Stimulated activated CD8-positive, alpha-beta memory T cell treated with anti-CD3 and anti-CD28 coated beads, Interleukin-4, amount 100 ng/mL, for 24 hours (primary cell): Measurements from ENCODE around the gene TXNIP.
A peak's percentile ranks its signal among the peaks of the same experiment; 100 is the strongest.
"Not testable (repeated sequence)": the region's sequence is repeated elsewhere in the genome, so short reads cannot be mapped to it uniquely, and the experiment has no call there.

Source experiments
- DNase-seq: peaks from one replicate; pipeline ENCODE4 v3.0.0-alpha.2; 2020; ENCODE audit warnings: low read depth

Gene TXNIP

GRCh38 chr1:145996433-145997015 is at the start of gene TXNIP:
TXNIP (minus strand) TSS chr1:145996579; CDS start chr1:145996266, 313 bp downstream.
- peak; percentile 94 for DNase-seq

- no peak for DNase-seq
Observed at GRCh38 chr1:146039844-146040194, 43.4 kb upstream of the TXNIP start.

GRCh38 chr1:146036965-146037646 is 40.7 kb upstream of the TXNIP start:
- peak; percentile 68 for DNase-seq

GRCh38 chr1:146036241-146036964 is 40.0 kb upstream of the TXNIP start:
- no peak for DNase-seq

- no peak for DNase-seq
Observed at GRCh38 chr1:146035048-146035423, 38.7 kb upstream of the TXNIP start.

GRCh38 chr1:146032631-146033219 is 36.3 kb upstream of the TXNIP start:
- DNase-seq: no peak

DNA sequence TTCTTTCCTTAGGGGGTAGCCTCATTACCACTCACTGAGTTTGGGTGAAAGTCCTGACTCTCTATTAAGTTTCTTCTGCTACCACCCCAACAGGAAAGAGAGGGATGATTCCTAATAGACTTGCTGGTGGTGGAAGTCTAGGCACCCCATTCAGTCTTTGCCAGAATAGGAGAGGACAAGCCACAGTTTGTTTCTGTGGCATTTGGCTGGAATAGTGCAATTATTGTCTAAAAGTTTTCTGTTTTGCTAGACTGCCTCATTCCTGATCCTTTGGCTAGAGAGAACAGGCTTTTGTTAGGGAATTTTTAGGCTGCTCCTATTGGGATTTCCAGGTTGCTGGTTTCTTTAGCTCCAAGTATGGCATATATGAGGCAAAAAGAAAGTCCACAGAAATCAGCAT is 35.1 kb upstream of the TXNIP start:
- DNase-seq: no peak

DNA sequence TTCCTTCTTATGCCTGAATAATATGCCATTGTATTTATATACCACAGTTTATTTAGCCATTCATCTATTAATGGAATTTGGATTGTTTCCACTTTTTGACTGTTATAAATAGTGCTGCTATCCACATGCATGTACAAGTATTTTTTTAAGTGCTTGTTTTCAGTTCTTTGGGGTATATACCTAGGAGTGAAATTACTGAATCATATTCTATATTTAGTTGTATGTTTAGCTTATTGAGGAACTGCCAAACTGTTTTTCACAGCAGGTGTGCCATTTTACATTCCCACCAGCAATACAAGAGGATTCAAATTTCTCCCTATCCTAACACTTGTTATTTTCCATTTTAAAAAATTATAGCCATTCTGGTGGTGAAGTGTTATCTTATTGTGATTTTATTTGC is 32.7 kb upstream of the TXNIP start:
- DNase-seq: no peak

- not testable (repeated sequence) for DNase-seq
Observed at GRCh38 chr1:146026650-146027049, 30.3 kb upstream of the TXNIP start.

DNA sequence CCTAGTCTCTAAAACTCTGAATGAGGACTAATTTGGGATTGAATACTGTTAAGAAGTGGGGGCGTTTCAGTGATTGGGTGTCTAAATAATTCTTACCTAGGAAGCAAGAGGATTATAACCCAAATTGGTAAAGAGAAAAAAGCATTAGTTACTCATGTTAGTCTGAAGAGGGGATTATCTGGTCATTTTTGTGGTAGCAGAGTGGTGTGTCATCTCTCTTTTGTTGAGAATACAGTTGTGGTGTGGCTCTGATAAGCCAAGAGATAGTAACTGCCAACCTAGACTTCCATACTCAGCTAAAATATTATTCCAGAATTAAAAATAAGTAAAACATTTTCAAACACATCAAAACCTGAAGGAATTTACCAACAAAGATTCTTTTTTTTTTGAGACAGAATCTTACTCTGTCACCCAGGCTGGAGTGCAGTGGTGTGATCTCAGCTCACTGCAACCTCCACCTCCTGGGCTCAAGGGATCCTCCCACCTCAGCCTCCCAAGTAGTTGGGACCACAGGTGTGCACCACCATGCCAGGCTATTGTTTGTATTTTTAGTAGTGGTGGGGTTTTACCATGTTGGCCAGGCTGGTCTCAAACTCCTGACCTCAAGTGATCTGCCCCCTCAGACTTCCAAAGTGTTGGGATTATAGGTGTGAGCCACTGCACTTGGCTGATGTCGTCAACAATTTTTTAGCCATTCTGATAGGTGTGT is 29.6 kb upstream of the TXNIP start:
- not testable (repeated sequence) for DNase-seq

DNA sequence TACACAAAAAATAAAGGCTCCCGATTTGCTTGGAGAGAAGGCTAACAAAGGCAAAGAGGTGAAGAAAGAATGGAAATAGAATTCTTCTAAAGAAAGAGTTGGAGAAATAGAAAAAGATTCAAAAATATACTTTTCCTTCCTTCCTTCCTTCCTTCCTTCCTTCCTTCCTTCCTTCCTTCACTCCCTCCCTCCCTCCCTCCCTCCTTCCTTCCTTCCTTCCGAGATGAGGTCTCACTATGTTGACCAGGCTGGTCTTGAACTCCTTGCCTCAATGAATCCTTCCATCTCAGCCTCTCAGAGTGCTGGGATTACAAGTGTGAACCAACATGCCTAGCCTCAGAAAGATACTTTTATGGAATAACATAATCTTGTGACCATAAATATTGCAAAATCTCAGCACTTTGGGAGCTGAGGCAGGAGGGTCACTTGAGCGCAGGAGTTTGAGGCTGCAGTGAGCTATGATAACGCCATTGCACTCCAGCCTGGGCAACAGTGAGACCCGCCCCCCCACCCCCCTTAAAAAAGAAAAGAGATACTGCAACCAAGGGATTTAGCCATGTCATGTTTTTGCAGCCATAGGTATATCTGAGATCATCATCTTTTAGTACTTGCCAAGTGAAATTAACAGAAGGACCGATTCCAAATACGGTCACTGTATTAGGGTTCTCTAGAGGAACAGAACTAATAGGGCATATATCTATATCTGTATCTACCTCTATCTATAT is 26.2 kb upstream of the TXNIP start:
- DNase-seq: no peak

GRCh38 chr1:146021622-146022402 is 25.4 kb upstream of the TXNIP start, which contains the start of gene HJV:
HJV (minus strand) TSS chr1:146021735; CDS start chr1:146020231, 1,504 bp downstream.
- no peak for DNase-seq

DNA sequence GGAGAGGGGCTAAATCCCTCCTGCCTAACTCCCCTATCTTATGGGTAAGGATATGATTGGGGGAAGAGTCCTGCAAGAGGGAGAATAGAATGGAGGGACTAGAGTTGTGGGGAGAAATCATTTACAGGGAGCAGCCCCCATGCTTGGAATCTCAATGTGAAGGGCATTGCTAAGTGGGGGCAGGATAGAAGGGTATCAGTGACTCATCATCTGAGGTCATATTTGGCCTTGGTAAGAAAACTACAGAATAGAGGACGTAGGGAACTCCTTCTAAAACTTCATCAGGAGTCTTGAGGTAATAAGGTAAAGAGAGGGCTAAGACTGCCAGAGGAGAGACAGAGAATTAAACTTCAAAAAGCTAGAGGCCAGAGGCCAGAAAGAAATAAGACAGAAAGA is 24.7 kb upstream of the TXNIP start:
- DNase-seq: no peak

GRCh38 chr1:146020058-146021049 is 24.0 kb upstream of the TXNIP start:
- no peak for DNase-seq

- no peak for DNase-seq
Observed at GRCh38 chr1:146019231-146020057, 23.1 kb upstream of the TXNIP start.

DNA sequence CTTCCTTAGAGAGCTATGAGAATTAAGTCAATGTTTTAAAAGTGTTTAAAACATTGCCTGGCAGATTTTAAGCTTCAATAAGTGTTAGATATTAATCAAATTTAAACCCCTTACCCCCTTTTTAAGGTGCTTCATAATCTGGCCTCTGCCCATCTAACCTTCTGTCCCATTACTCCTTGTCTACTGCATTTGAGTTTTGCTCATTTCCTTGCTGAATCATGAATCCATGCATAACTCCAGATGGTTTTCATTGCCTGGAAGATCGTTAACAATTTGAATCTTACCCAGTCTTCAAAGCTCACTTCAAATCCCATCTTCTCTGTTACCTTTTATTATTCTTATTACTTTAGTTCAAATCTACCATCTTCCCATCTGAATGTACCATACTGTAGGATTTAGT is 20.5 kb upstream of the TXNIP start:
- no peak for DNase-seq

DNA sequence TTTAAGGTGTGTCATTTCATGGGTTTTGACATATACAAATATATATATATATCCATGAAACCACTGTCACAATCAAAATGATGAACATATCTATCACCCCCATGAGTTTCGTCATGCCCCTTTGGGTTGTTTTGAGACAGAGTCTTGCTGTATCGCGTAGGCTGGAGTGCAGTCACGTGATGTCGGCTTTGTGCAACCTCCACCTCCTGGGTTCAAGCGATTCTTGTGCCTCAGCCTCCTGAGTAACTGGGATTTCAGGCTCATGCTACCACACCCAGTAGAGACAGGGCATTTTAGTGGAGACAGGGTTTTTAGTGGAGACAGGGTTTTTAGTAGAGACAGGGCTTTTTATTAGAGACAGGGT is 17.2 kb upstream of the TXNIP start:
- no peak for DNase-seq

DNA sequence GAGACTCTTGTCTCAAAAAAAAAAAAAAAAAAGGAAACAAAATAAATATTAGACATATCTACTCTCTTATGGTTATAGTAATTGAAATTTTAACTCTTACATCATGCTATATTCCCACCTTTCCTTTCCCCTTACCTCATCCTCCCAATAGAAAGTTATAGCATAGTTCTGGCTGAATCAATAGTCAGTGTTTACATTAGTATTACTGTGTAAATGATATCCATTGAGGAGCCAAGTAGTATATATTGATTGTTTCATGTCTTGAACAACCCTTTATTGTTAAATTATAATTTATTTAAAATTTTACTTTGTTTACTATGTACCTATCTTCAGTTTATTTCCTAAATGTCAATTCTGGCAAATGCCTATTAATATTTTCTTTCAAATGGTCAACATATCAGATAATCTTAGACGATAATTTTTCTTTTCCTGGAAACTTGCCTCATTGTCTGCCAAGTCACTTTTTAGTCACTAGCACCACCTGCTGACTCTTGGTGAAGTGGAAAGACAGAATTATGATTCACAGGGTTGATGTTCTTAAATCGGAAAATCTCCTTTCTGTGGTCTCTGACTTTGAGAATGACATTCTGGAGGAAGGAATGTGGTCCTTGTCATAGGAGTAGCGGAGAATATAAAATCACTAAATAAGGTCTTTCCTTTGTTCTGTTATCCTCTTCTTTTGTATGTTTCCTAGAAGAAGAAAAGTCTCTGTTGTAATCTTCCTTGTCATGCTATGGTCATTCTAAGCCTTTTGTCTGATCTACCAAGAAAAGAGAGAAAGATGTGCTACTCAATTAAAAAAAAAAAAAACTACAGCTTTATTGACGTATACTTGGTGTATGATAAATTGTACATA is 16.6 kb upstream of the TXNIP start:
- DNase-seq: no peak
